K562 (cell line): Measurements from ENCODE around the gene SPATS1.
"Not testable (repeated sequence)": the region's sequence is repeated elsewhere in the genome, so short reads cannot be mapped to it uniquely, and the experiment has no call there.

ENCODE experiments used
- HDAC2 ChIP-seq: fragments of 450-650 bp; IDR thresholded peaks from 2 replicates; pipeline ENCODE4 v1.6.1; 2016; ENCODE audit warnings: mild to moderate bottlenecking
- HDAC8 ChIP-seq: fragments of 450-650 bp; IDR thresholded peaks from 2 replicates; pipeline ENCODE4 v1.6.1; 2016; ENCODE audit warnings: mild to moderate bottlenecking, missing genetic modification characterization, moderate library complexity, missing compliant biosample characterization
- MCM2 ChIP-seq: fragments of 450-650 bp; IDR thresholded peaks from 2 replicates; pipeline ENCODE4 v1.6.1; 2017; ENCODE audit warnings: low read depth, mild to moderate bottlenecking
- MYC ChIP-seq, 2 experiments: fragments of 250-450 bp in 1 of 2; sonication (Bioruptor Pico) in 1 of 2; IDR thresholded peaks; 2 replicates each; pipeline versions ENCODE4 v1.5.1 to v1.6.1; 2012 to 2021; ENCODE audit warnings: low read depth in 2 of 2, borderline replicate concordance in 1 of 2, improper control_type of control experiment in 1 of 2, low read length in 1 of 2, mild to moderate bottlenecking in 1 of 2, moderate library complexity in 1 of 2
- WHSC1 ChIP-seq: IDR thresholded peaks from one replicate; pipeline ENCODE4 v1.6.1; 2012; ENCODE audit warnings: low read length, control low read depth, inconsistent platforms
- ZBTB1 ChIP-seq: sonication (generic); formaldehyde crosslinking; IDR thresholded peaks from 2 replicates; pipeline ENCODE4 v1.8.1; 2023; ENCODE audit warnings: missing genetic modification reagents, low read depth, mild to moderate bottlenecking, borderline replicate concordance
- TF ChIP-seq, protein P1 (sequence below): fragments of 200-600 bp; sonication (generic); IDR thresholded peaks from one replicate; pipeline ENCODE4 v1.6.1; 2012; ENCODE audit warnings: mild to moderate bottlenecking, low read depth, low read length, inconsistent platforms
- TF ChIP-seq, protein P2 (sequence below), 3 experiments: IDR thresholded peaks in 2 of 3; conservative IDR thresholded peaks in 1 of 3; 2 replicates each; pipeline ENCODE4 v1.5.1; 2011 to 2012; ENCODE audit warnings: low read length in 3 of 3, mild to moderate bottlenecking in 3 of 3, control low read depth in 2 of 3, improper control_type of control experiment in 1 of 3, inconsistent platforms in 1 of 3, low read depth in 1 of 3, mixed read lengths in 1 of 3, moderate library complexity in 1 of 3; ENCODE audit not compliant: insufficient read depth in 2 of 3

DNA sequence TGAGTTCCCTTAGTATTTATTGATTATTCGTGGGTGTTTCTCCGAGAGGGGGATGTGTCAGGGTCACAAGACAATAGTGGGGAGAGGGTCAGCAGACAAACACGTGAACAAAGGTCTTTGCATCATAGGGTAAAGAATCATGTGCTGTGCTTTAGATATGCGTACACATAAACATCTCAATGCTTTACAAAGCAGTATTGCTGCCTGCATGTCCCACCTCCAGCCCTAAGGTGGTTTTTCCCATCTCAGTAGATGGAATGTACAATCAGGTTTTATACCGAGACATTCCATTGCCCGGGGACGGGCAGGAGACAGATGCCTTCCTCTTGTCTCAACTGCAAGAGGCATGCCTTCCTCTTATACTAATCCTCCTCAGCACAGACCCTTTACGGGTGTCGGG is 14.2 kb upstream of the SPATS1 start:
- TF ChIP-seq, protein P1, sequence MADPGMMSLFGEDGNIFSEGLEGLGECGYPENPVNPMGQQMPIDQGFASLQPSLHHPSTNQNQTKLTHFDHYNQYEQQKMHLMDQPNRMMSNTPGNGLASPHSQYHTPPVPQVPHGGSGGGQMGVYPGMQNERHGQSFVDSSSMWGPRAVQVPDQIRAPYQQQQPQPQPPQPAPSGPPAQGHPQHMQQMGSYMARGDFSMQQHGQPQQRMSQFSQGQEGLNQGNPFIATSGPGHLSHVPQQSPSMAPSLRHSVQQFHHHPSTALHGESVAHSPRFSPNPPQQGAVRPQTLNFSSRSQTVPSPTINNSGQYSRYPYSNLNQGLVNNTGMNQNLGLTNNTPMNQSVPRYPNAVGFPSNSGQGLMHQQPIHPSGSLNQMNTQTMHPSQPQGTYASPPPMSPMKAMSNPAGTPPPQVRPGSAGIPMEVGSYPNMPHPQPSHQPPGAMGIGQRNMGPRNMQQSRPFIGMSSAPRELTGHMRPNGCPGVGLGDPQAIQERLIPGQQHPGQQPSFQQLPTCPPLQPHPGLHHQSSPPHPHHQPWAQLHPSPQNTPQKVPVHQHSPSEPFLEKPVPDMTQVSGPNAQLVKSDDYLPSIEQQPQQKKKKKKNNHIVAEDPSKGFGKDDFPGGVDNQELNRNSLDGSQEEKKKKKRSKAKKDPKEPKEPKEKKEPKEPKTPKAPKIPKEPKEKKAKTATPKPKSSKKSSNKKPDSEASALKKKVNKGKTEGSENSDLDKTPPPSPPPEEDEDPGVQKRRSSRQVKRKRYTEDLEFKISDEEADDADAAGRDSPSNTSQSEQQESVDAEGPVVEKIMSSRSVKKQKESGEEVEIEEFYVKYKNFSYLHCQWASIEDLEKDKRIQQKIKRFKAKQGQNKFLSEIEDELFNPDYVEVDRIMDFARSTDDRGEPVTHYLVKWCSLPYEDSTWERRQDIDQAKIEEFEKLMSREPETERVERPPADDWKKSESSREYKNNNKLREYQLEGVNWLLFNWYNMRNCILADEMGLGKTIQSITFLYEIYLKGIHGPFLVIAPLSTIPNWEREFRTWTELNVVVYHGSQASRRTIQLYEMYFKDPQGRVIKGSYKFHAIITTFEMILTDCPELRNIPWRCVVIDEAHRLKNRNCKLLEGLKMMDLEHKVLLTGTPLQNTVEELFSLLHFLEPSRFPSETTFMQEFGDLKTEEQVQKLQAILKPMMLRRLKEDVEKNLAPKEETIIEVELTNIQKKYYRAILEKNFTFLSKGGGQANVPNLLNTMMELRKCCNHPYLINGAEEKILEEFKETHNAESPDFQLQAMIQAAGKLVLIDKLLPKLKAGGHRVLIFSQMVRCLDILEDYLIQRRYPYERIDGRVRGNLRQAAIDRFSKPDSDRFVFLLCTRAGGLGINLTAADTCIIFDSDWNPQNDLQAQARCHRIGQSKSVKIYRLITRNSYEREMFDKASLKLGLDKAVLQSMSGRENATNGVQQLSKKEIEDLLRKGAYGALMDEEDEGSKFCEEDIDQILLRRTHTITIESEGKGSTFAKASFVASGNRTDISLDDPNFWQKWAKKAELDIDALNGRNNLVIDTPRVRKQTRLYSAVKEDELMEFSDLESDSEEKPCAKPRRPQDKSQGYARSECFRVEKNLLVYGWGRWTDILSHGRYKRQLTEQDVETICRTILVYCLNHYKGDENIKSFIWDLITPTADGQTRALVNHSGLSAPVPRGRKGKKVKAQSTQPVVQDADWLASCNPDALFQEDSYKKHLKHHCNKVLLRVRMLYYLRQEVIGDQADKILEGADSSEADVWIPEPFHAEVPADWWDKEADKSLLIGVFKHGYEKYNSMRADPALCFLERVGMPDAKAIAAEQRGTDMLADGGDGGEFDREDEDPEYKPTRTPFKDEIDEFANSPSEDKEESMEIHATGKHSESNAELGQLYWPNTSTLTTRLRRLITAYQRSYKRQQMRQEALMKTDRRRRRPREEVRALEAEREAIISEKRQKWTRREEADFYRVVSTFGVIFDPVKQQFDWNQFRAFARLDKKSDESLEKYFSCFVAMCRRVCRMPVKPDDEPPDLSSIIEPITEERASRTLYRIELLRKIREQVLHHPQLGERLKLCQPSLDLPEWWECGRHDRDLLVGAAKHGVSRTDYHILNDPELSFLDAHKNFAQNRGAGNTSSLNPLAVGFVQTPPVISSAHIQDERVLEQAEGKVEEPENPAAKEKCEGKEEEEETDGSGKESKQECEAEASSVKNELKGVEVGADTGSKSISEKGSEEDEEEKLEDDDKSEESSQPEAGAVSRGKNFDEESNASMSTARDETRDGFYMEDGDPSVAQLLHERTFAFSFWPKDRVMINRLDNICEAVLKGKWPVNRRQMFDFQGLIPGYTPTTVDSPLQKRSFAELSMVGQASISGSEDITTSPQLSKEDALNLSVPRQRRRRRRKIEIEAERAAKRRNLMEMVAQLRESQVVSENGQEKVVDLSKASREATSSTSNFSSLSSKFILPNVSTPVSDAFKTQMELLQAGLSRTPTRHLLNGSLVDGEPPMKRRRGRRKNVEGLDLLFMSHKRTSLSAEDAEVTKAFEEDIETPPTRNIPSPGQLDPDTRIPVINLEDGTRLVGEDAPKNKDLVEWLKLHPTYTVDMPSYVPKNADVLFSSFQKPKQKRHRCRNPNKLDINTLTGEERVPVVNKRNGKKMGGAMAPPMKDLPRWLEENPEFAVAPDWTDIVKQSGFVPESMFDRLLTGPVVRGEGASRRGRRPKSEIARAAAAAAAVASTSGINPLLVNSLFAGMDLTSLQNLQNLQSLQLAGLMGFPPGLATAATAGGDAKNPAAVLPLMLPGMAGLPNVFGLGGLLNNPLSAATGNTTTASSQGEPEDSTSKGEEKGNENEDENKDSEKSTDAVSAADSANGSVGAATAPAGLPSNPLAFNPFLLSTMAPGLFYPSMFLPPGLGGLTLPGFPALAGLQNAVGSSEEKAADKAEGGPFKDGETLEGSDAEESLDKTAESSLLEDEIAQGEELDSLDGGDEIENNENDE, result not testable (repeated sequence)
- TF ChIP-seq MYC (IDR thresholded peaks at IDR 0.05; ENCODE audit: low read depth, low read length); MYC (CRISPR knock-in tag; IDR thresholded peaks at IDR 0.05; ENCODE audit: borderline replicate concordance, low read depth); HDAC8 (tag); MCM2; HDAC2; WHSC1; ZBTB1: not testable (repeated sequence)
- TF ChIP-seq, protein P2, sequence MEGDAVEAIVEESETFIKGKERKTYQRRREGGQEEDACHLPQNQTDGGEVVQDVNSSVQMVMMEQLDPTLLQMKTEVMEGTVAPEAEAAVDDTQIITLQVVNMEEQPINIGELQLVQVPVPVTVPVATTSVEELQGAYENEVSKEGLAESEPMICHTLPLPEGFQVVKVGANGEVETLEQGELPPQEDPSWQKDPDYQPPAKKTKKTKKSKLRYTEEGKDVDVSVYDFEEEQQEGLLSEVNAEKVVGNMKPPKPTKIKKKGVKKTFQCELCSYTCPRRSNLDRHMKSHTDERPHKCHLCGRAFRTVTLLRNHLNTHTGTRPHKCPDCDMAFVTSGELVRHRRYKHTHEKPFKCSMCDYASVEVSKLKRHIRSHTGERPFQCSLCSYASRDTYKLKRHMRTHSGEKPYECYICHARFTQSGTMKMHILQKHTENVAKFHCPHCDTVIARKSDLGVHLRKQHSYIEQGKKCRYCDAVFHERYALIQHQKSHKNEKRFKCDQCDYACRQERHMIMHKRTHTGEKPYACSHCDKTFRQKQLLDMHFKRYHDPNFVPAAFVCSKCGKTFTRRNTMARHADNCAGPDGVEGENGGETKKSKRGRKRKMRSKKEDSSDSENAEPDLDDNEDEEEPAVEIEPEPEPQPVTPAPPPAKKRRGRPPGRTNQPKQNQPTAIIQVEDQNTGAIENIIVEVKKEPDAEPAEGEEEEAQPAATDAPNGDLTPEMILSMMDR (IDR thresholded peaks at IDR 0.05 in 2 of 3, conservative IDR thresholded peaks at IDR 0.05 in 1 of 3; ENCODE audit: insufficient read depth in 2 of 3, low read depth in 1 of 3, low read length in 3 of 3), result not testable (repeated sequence)
